Measurements from ENCODE around the gene NPTXR.
A peak's percentile ranks its signal among the peaks of the same experiment; 100 is the strongest.
"Not testable (repeated sequence)": the region's sequence is repeated elsewhere in the genome, so short reads cannot be mapped to it uniquely, and the experiment has no call there.

The NPTXR gene

GRCh38 chr22:38823637-38824036 is 20.2 kb downstream of the NPTXR start:
- no peaks in the 10 kb centered on the region for H3K4me1 Mint-ChIP-seq (ENCODE audit: low read depth)
- no peaks in the 10 kb centered on the region for H3K27me3 Mint-ChIP-seq
- H3K27ac Mint-ChIP-seq, result no peak overlapping the region
- H3K9me3 Mint-ChIP-seq, result no peaks in the 10 kb centered on the region
- H3K36me3 Mint-ChIP-seq (ENCODE audit: low read depth), result no peaks in the 10 kb centered on the region
- no peak overlapping the region for H3K4me3 Mint-ChIP-seq

DNA sequence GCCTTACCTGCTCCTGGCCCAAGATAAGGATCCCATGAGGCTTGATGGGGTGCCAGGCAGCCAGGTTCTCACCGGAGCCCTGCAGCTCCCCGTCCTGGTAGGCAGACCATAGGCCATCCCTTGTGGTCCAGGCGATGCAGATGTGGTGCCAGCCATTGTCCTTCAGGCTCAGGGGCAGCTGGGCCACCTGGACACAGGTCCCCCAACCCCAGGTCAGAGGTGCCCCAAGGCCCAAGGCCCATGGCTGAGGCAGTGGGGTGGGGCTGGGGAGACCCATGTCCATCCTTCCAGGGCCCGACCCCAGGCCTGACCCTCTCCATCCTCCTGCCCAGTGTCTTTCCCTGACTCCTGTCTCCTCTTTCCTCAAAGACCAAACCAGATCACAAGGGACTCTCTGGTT is 20.8 kb downstream of the NPTXR start:
- H3K4me1 Mint-ChIP-seq (ENCODE audit: low read depth), result no peaks in the 10 kb centered on the region
- no peak overlapping the region for H3K4me3 Mint-ChIP-seq
- no peaks in the 10 kb centered on the region for H3K27me3 Mint-ChIP-seq
- H3K9me3 Mint-ChIP-seq, result no peaks in the 10 kb centered on the region
- H3K27ac Mint-ChIP-seq, result no peak overlapping the region
- H3K36me3 Mint-ChIP-seq (ENCODE audit: low read depth), result no peaks in the 10 kb centered on the region

GRCh38 chr22:38820020-38820419 is 23.8 kb downstream of the NPTXR start:
- no peaks in the 10 kb centered on the region for H3K27me3 Mint-ChIP-seq
- no peaks in the 10 kb centered on the region for H3K36me3 Mint-ChIP-seq (ENCODE audit: low read depth)
- no peaks in the 10 kb centered on the region for H3K9me3 Mint-ChIP-seq
- no peak overlapping the region for H3K4me3 Mint-ChIP-seq
- H3K27ac Mint-ChIP-seq, result no peak overlapping the region
- no peaks in the 10 kb centered on the region for H3K4me1 Mint-ChIP-seq (ENCODE audit: low read depth)

GRCh38 chr22:38819387-38819940 is 24.4 kb downstream of the NPTXR start:
- Mint-ChIP-seq H3K27ac (no peak overlapping the region), H3K4me3 (no peak overlapping the region), H3K36me3 (ENCODE audit: low read depth) (no peaks in the 10 kb centered on the region), H3K9me3 (no peaks in the 10 kb centered on the region), H3K27me3 (no peaks in the 10 kb centered on the region), H3K4me1 (ENCODE audit: low read depth) (no peaks in the 10 kb centered on the region)

DNA sequence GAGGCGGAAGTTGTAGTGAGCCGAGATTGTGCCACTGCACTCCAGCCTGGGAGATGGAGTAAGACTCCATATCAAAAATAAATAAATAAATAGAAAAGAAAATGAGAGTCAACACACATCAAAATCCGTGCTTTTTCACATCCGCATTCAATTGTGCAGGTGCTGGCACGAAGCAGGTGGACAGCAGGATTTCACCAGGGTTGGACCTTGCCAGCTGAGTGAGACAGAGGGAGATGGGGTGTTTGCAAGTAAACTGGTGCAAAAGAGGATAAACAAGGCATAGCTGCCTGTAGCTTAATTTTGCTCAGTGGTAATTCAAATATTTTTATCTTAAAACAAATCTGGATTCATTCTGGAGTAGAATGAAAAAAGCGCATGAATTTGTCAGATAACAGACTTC is 26.6 kb downstream of the NPTXR start:
- no peak overlapping the region for H3K4me3 Mint-ChIP-seq
- no peaks in the 10 kb centered on the region for H3K36me3 Mint-ChIP-seq (ENCODE audit: low read depth)
- H3K27ac Mint-ChIP-seq, result no peak overlapping the region
- H3K27me3 Mint-ChIP-seq, result peaks cover 4% of the 10 kb centered on the region
- H3K9me3 Mint-ChIP-seq, result no peaks in the 10 kb centered on the region
- no peaks in the 10 kb centered on the region for H3K4me1 Mint-ChIP-seq (ENCODE audit: low read depth)

DNA sequence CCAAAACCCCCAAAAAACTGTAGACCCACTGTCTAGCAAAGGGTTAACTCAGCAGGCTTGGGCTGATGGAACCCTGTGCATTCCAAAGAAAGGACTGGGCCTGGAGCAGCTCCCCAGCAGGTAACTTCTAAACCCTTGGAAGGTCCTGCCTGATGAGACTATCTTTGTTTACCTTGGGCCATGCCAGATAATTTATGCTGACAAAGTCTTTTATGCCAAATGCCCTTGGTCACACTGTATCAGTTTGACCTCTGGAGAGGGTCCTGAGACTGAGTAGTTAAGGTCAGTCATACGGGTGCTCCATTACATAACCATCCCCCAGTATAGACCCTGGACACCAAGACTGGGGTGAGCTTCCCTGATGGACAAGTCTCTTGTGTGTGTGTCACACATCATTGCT is 28.0 kb downstream of the NPTXR start:
- H3K36me3 Mint-ChIP-seq (ENCODE audit: low read depth), result no peaks in the 10 kb centered on the region
- no peaks in the 10 kb centered on the region for H3K4me1 Mint-ChIP-seq (ENCODE audit: low read depth)
- no peak overlapping the region for H3K27ac Mint-ChIP-seq
- H3K4me3 Mint-ChIP-seq, result no peak overlapping the region
- H3K9me3 Mint-ChIP-seq, result no peaks in the 10 kb centered on the region
- H3K27me3 Mint-ChIP-seq, result peaks cover 9% of the 10 kb centered on the region

GRCh38 chr22:38811241-38811640 is 32.6 kb downstream of the NPTXR start:
- Mint-ChIP-seq H3K4me3 (no peak overlapping the region), H3K36me3 (ENCODE audit: low read depth) (no peaks in the 10 kb centered on the region), H3K4me1 (ENCODE audit: low read depth) (no peaks in the 10 kb centered on the region), H3K27ac (no peak overlapping the region), H3K9me3 (peaks cover 10% of the 10 kb centered on the region), H3K27me3 (peaks cover 9% of the 10 kb centered on the region)

DNA sequence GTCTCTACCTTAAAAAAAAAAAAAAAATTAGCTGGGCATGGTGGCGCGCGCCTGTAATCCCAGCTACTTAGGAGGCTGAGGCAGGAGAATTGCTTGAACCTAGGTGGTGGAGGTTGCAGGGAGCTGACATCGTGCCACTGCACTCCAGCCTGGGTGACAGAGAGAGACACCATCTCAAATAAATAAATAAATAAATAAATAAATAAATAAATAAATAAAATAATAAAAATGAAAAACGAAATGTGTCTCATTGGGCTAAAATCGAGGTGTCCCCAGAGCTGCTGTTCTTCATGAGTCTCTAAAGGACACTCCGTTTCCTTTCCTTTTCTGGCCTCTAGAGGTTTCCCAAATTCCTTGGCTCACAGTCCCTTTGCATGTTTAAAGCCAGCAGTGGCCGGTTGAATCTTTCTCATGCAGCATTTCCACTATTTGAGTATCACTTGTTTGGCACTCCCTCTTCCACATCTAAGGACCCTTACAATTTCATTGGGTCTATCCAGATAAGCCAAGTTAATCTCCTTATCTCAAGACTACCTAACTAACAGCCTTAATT is 38.7 kb downstream of the NPTXR start:
- H3K4me3 Mint-ChIP-seq; H3K4me1 Mint-ChIP-seq (ENCODE audit: low read depth); H3K36me3 Mint-ChIP-seq (ENCODE audit: low read depth); H3K27ac Mint-ChIP-seq; H3K9me3 Mint-ChIP-seq: not testable (repeated sequence)
- H3K27me3 Mint-ChIP-seq, result peaks cover 21% of the 10 kb centered on the region

DNA sequence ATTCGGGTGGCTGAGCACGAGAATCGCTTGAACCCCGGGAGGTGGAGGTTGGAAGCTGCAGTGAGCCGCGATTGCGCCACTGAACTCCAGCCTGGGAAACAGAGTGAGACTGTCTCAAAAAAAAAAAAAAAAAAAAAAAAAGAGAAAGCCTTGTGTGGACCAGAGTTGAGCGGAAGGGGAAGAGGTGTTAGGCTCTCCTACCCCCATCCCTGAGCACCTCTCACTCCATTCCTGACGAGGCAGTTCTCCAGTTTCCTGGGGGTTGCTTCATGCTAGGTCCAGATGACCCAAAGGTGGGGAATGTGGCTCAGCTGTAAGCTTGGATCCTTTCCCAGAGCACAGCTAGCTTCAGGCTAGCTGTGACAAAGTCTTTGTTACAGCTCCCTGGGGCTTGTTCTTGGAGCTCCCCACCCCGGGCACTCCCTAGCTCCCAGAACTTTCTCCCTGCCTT is 41.1 kb downstream of the NPTXR start:
- Mint-ChIP-seq H3K27ac (no peak overlapping the region), H3K9me3 (no peaks in the 10 kb centered on the region), H3K27me3 (peaks cover 26% of the 10 kb centered on the region), H3K4me3 (no peak overlapping the region), H3K4me1 (ENCODE audit: low read depth) (peaks cover 12% of the 10 kb centered on the region), H3K36me3 (ENCODE audit: low read depth) (no peaks in the 10 kb centered on the region)

DNA sequence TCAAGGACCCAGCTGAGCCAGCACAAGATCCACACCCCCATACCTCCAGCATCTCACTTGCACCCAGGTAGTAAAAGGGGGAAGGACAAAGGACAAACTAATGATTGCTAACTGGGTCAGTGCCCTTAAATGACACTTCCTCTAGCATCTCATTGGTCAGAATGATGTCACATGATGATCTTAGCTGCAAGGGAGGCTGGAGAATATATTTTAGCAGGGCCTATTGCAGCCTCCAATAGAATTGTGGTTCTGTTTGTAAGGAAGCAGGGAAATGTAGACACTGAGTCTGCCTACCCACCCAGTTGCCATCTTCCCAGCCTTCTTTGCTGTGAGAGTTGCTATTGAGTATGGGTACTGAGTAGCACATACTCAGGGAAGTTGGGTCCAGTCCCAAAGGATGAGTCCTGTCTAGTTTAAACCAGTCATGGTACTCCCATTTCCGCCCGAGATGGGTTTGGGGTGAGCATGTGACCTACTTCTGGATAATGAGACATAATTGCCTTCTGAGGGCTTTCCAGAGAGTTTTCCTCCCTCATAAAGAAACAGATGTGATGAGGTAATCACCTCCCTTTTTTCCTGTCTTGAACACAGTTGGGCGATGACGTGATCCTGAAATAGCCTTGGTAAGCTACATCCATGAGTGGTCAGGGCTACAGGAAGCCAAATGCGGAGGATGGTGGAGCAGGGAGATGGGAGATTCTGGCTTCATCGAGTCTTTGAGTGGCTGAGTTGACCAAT is 44.4 kb downstream of the NPTXR start:
- Mint-ChIP-seq H3K4me3 (no peak overlapping the region), H3K4me1 (ENCODE audit: low read depth) (peaks cover 15% of the 10 kb centered on the region), H3K9me3 (no peaks in the 10 kb centered on the region), H3K36me3 (ENCODE audit: low read depth) (no peaks in the 10 kb centered on the region), H3K27me3 (peaks cover 24% of the 10 kb centered on the region), H3K27ac (no peak overlapping the region)

- no peak overlapping the region for H3K4me3 Mint-ChIP-seq
- no peak overlapping the region for H3K27ac Mint-ChIP-seq
- H3K9me3 Mint-ChIP-seq, result no peaks in the 10 kb centered on the region
- no peaks in the 10 kb centered on the region for H3K36me3 Mint-ChIP-seq (ENCODE audit: low read depth)
- H3K4me1 Mint-ChIP-seq (ENCODE audit: low read depth), result peaks cover 18% of the 10 kb centered on the region
- peaks cover 17% of the 10 kb centered on the region for H3K27me3 Mint-ChIP-seq
These were observed 45.3 kb downstream of the NPTXR start for GRCh38 chr22:38798496-38798895.

DNA sequence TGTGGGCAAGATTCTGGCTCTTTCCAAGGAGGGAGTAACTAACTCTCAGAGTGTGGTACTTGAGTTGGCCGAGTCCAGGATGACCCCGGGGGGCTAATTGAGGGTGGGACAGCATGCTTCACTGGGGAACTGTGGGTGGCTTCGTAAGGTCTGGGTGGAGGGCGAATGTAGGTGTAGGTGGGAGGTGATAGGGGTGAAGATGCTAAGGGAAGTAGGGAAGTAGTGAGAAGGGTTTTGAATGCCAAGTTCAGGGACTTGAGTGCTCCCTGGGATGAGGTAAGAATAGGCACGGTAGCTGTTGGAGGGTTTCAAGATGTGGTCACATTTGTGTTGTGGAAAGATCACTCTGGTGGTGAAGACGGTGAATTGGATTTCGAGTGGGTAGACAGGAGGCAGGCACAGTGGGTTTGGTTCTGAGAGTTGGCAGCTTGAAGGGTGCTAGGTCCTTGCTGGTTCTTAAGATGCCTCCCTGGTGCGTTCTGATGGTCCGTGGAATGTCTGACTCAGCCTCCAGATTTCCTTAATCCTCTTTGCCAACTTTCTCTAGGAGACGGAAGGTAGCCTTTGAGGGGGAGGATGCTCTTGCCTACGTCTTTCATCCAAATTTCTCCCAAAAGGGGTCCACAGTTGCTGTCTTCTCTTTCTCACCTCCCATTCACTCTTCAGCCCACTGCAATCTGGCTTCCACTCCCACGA is 47.4 kb downstream of the NPTXR start:
- Mint-ChIP-seq H3K9me3 (no peaks in the 10 kb centered on the region), H3K4me1 (ENCODE audit: low read depth) (peaks cover 26% of the 10 kb centered on the region), H3K4me3 (no peak overlapping the region), H3K27ac (no peak overlapping the region), H3K36me3 (ENCODE audit: low read depth) (no peaks in the 10 kb centered on the region), H3K27me3 (peaks cover 9% of the 10 kb centered on the region)

DNA sequence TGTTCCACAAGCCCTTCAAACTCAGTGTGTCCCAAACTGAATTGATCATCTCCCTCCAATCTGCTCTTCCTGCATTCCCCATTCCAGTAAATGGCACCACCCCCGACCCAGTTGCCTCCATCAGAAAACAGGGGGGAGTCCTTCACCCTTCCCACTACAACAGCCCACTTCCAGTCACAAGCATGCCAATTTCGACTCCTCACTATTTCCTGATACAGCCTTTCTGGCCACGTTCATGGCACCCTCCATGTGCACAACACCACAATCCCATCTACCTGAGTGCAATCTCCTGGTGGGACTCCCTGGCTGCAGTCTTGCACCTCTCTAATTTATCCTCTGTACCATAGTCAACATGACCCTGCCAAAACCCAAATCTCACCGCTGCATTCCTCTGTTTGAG is 48.3 kb downstream of the NPTXR start:
- Mint-ChIP-seq H3K27ac (no peak overlapping the region), H3K4me3 (no peak overlapping the region)

DNA sequence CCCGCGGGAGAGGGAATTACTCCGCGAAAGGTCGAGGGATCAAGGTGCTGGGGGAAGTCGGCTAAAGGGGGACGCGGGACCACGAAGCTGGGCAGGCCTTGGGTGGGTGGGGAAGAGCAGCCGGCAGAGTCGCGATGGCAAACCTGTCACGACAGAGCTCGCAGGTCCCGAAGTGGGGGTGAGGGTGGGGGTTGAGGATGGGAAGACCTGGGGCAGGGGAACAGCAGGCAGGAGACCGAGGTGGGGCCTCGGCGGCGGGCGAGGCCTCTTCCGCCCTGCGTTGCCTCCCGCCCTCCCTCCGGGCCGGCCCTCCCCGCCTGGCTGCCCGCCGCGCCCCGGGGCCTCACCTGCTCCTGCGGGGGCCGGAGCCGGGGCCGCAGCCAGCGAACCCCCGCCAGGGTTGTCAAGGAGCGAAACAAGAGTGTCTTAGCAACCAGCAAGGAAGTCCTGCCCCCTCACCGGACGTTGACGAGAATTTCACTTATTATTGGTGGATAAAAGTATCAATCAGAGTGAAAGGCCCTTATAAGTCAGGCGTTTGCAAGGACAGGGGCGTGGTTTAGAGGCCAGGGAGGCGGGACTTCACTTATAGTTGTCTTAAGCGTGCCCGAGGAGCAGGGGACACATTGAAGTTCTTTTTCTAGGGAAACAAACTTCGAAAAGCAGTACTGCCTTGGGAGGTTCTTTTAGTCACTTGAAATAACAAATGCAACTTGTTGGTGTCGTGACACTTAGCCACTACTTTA is 49.9 kb downstream of the NPTXR start, which contains the start of gene DNAL4:
TSS of gene DNAL4 (minus strand) at position 423 of the 746 bp plus-strand sequence. CDS start 11,412 bp downstream, outside the sequence.
- Mint-ChIP-seq H3K27me3 (peaks cover 7% of the 10 kb centered on the region), H3K9me3 (no peaks in the 10 kb centered on the region), H3K36me3 (ENCODE audit: low read depth) (no peaks in the 10 kb centered on the region), H3K4me3 (peak within 1 kb of the TSS; percentile 89), H3K4me1 (ENCODE audit: low read depth) (peaks cover 25% of the 10 kb centered on the region), H3K27ac (peak within 1 kb of the TSS; percentile 69)

More for the DNA sequence above, 48.3 kb downstream of the NPTXR start:
- Mint-ChIP-seq H3K27me3 (peaks cover 7% of the 10 kb centered on the region), H3K36me3 (ENCODE audit: low read depth) (no peaks in the 10 kb centered on the region), H3K4me1 (ENCODE audit: low read depth) (peaks cover 26% of the 10 kb centered on the region), H3K9me3 (no peaks in the 10 kb centered on the region)

Measured in stimulated activated naive CD8-positive, alpha-beta T cell treated with anti-CD3 and anti-CD28 coated beads, Interleukin-15, Interleukin-2, amounts not matched to agents 100 ng/mL and 50 ng/mL, for 24 hours (primary cell).